ENCODE measurements around the gene CD74. TPM values are rescaled to one million over a fixed set of nuclear protein-coding genes. Genes with fewer than 3 reads are reported as not detected.

Gene CD74
- total and polyA plus RNA-seq, 10 of the 15 experiments (the other 5 are each of a cell fraction or from before 2014, with no cell fraction given): 1,387 to 11,063 (median 3,922) TPM

DNA sequence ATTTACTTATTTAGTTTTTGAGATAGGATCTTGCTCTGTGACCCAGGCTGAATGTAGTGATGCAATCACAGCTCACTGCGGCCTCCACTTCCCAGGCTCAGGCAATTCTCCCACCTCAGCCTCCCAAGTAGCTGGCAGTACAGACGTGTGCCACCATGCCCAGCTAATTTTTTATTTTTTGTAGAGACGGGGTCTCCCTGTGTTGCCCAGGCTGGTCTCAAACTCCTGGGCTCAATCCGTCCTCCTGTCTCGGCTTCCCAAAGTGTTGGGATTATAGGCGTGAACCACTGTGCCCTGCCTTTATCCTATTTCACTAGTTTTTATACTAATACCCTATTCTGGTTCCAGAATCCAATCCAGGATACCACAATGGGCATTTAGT is 30.0 kb upstream of the CD74 start:
- BruUV-seq (replicated peaks): no TSS peak
- no peak overlapping the region for H3K9ac ChIP-seq (ENCODE audit: control insufficient read depth, insufficient read depth, low read length)
- DNase-seq (ENCODE audit: low read depth, low spot score): no peak
- TF ChIP-seq ZNF622 (IDR thresholded peaks at IDR 0.05): no peak
- TF ChIP-seq, protein P1, sequence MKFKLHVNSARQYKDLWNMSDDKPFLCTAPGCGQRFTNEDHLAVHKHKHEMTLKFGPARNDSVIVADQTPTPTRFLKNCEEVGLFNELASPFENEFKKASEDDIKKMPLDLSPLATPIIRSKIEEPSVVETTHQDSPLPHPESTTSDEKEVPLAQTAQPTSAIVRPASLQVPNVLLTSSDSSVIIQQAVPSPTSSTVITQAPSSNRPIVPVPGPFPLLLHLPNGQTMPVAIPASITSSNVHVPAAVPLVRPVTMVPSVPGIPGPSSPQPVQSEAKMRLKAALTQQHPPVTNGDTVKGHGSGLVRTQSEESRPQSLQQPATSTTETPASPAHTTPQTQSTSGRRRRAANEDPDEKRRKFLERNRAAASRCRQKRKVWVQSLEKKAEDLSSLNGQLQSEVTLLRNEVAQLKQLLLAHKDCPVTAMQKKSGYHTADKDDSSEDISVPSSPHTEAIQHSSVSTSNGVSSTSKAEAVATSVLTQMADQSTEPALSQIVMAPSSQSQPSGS (IDR thresholded peaks at IDR 0.05; ENCODE audit: low read length): no peak
- no peak for TF ChIP-seq EP300 (IDR thresholded peaks at IDR 0.05; ENCODE audit: borderline replicate concordance in 1 of 2, control insufficient read depth in 1 of 2, low read depth in 2 of 2, low read length in 2 of 2)
- TF ChIP-seq MTA3 (IDR thresholded peaks at IDR 0.05; ENCODE audit: borderline replicate concordance, low read length): no peak; the same call in 1 of the 2 replicates
- TF ChIP-seq TARDBP (IDR thresholded peaks at IDR 0.05; ENCODE audit: borderline replicate concordance): no peak
- no peak for TF ChIP-seq SREBF1 (IDR thresholded peaks at IDR 0.05; ENCODE audit: low read length)
- TF ChIP-seq SIX5 (IDR thresholded peaks at IDR 0.05; ENCODE audit: low read depth, low read length, severe bottlenecking): no peak
- no peaks in the 10 kb centered on the region for H3K27me3 ChIP-seq (replicated peaks in 1 of 2; ENCODE audit: control insufficient read depth in 2 of 2, insufficient read depth in 2 of 2, low read length in 1 of 2)
- in situ Hi-C loops (cut with MboI): no loop called here
- H3K4me2 ChIP-seq (ENCODE audit: control insufficient read depth, insufficient read depth): no peak overlapping the region
- no peak overlapping the region for H3K27ac ChIP-seq (ENCODE audit: control insufficient read depth, insufficient read depth)
- ChIA-PET POLR2A (interaction anchor here (0.6 kb wide), 1 partner anchor 78 kb away, joined by 4 read pairs; no protein-coding TSS in a partner anchor), CTCF (interaction anchor here (1.0 to 1.5 kb wide), 4 partner anchors 17 to 117 kb away, joined by 3 to 6 read pairs (median 3); no protein-coding TSS in a partner anchor), SMC1A (ENCODE audit: uncharacterized antibody, unreplicated experiment) (no interaction called here), RAD21 (ENCODE audit: unreplicated experiment) (interaction anchor here (1.3 kb wide), 1 partner anchor 44 kb away, joined by 3 read pairs; no protein-coding TSS in a partner anchor)
- 65% methylated on average over 5 of the region's 6 CpGs for WGBS (ENCODE audit: insufficient coverage, insufficient replicate concordance, low lambda C conversion rate, missing lambda C conversion rate)
- no peak overlapping the region for H3K4me3 ChIP-seq
- H3K9me3 ChIP-seq (replicated peaks; ENCODE audit: control insufficient read depth, insufficient read depth, low read length): no peaks in the 10 kb centered on the region
- ATAC-seq: no peak
- no peak overlapping the region for H2AFZ ChIP-seq (ENCODE audit: control insufficient read depth, low read depth, low read length)
- peaks cover 22% of the 10 kb centered on the region for H3K79me2 ChIP-seq (ENCODE audit: control insufficient read depth, insufficient read depth, low read length)
- intact Hi-C loops (cut with micrococcal nuclease; ENCODE audit: unreplicated experiment): no loop called here
- H3K4me1 ChIP-seq (ENCODE audit: control insufficient read depth, insufficient read depth, low read length): peaks cover 2% of the 10 kb centered on the region; the same call in 1 of the 2 replicates
- H4K20me1 ChIP-seq (ENCODE audit: control insufficient read depth, insufficient read depth): no peaks in the 10 kb centered on the region; the same call in 1 of the 2 replicates
- FAIRE-seq: no peak
- H3K36me3 ChIP-seq (ENCODE audit: control insufficient read depth in 2 of 2, insufficient read depth in 2 of 2, low read length in 1 of 2): peaks cover 28 to 40% of the 10 kb centered on the region in 2 experiments

All from GM12878 (cell line).